Measurements from ENCODE around the gene RFESD. TPM values are rescaled to one million over a fixed set of nuclear protein-coding genes. Genes with fewer than 3 reads are reported as not detected.

The RFESD gene
- total and polyA plus RNA-seq, 10 of the 15 experiments (the other 5 are each of a cell fraction or from before 2014, with no cell fraction given), result 1.9 to 14.7 (median 4.9) TPM

- intact Hi-C loops (cut with micrococcal nuclease; ENCODE audit: unreplicated experiment), result no loop called here
- Histone ChIP-seq H3K79me2 (ENCODE audit: control insufficient read depth, insufficient read depth, low read length) (no peaks in the 10 kb centered on the region), H3K27ac (ENCODE audit: control insufficient read depth, insufficient read depth) (no peak overlapping the region), H3K9me3 (replicated peaks; ENCODE audit: control insufficient read depth, insufficient read depth, low read length) (peaks cover 6% of the 10 kb centered on the region; the same call in 2 of the 3 replicates), H3K4me1 (ENCODE audit: control insufficient read depth, insufficient read depth, low read length) (peaks cover 8% of the 10 kb centered on the region; the same call in 1 of the 2 replicates), H3K4me3 (no peak overlapping the region), H3K36me3 (ENCODE audit: control insufficient read depth in 2 of 2, insufficient read depth in 2 of 2, low read length in 1 of 2) (no peaks in the 10 kb centered on the region), H3K9ac (ENCODE audit: control insufficient read depth, insufficient read depth, low read length) (no peak overlapping the region), H2AFZ (ENCODE audit: control insufficient read depth, low read depth, low read length) (no peak overlapping the region), H3K27me3 (replicated peaks in 1 of 2; ENCODE audit: control insufficient read depth in 2 of 2, insufficient read depth in 2 of 2, low read length in 1 of 2) (no peaks in the 10 kb centered on the region), H3K4me2 (ENCODE audit: control insufficient read depth, insufficient read depth) (no peak overlapping the region), H4K20me1 (ENCODE audit: control insufficient read depth, insufficient read depth) (no peaks in the 10 kb centered on the region)
- SMC1A ChIA-PET (ENCODE audit: uncharacterized antibody, unreplicated experiment), result no interaction called here
- no TSS peak for BruUV-seq (replicated peaks)
- no peak for FAIRE-seq
- CTCF ChIA-PET, result no interaction called here
- no peak for ATAC-seq
- TF ChIP-seq NRF1 (conservative IDR thresholded peaks at IDR 0.05; ENCODE audit: low read depth, low read length) (no peak), MEF2A (IDR thresholded peaks at IDR 0.05; ENCODE audit: insufficient read depth, low read depth, low read length) (no peak), SREBF1 (IDR thresholded peaks at IDR 0.05; ENCODE audit: low read length) (no peak), POLR2AphosphoS2 (IDR thresholded peaks at IDR 0.05; ENCODE audit: low read depth, low read length) (no peak), JUND (IDR thresholded peaks at IDR 0.05; ENCODE audit: low read depth, low read length) (no peak), PML (IDR thresholded peaks at IDR 0.05; ENCODE audit: low read length) (no peak), MYB (IDR thresholded peaks at IDR 0.05; ENCODE audit: borderline replicate concordance, low read depth, low read length) (no peak), USF2 (IDR thresholded peaks at IDR 0.05; ENCODE audit: borderline replicate concordance, low read depth, low read length) (no peak), POLR2AphosphoS5 (IDR thresholded peaks at IDR 0.05; ENCODE audit: low read length) (no peak), ZBTB33 (IDR thresholded peaks at IDR 0.05) (no peak), IKZF2 (IDR thresholded peaks at IDR 0.05) (no peak), ZZZ3 (IDR thresholded peaks at IDR 0.05; ENCODE audit: control insufficient read depth, insufficient read length, low read depth) (no peak)
- TF ChIP-seq, protein P1, sequence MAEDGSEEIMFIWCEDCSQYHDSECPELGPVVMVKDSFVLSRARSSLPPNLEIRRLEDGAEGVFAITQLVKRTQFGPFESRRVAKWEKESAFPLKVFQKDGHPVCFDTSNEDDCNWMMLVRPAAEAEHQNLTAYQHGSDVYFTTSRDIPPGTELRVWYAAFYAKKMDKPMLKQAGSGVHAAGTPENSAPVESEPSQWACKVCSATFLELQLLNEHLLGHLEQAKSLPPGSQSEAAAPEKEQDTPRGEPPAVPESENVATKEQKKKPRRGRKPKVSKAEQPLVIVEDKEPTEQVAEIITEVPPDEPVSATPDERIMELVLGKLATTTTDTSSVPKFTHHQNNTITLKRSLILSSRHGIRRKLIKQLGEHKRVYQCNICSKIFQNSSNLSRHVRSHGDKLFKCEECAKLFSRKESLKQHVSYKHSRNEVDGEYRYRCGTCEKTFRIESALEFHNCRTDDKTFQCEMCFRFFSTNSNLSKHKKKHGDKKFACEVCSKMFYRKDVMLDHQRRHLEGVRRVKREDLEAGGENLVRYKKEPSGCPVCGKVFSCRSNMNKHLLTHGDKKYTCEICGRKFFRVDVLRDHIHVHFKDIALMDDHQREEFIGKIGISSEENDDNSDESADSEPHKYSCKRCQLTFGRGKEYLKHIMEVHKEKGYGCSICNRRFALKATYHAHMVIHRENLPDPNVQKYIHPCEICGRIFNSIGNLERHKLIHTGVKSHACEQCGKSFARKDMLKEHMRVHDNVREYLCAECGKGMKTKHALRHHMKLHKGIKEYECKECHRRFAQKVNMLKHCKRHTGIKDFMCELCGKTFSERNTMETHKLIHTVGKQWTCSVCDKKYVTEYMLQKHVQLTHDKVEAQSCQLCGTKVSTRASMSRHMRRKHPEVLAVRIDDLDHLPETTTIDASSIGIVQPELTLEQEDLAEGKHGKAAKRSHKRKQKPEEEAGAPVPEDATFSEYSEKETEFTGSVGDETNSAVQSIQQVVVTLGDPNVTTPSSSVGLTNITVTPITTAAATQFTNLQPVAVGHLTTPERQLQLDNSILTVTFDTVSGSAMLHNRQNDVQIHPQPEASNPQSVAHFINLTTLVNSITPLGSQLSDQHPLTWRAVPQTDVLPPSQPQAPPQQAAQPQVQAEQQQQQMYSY (CRISPR knock-in tag; IDR thresholded peaks at IDR 0.05), result no peak
- TF ChIP-seq, protein P2, sequence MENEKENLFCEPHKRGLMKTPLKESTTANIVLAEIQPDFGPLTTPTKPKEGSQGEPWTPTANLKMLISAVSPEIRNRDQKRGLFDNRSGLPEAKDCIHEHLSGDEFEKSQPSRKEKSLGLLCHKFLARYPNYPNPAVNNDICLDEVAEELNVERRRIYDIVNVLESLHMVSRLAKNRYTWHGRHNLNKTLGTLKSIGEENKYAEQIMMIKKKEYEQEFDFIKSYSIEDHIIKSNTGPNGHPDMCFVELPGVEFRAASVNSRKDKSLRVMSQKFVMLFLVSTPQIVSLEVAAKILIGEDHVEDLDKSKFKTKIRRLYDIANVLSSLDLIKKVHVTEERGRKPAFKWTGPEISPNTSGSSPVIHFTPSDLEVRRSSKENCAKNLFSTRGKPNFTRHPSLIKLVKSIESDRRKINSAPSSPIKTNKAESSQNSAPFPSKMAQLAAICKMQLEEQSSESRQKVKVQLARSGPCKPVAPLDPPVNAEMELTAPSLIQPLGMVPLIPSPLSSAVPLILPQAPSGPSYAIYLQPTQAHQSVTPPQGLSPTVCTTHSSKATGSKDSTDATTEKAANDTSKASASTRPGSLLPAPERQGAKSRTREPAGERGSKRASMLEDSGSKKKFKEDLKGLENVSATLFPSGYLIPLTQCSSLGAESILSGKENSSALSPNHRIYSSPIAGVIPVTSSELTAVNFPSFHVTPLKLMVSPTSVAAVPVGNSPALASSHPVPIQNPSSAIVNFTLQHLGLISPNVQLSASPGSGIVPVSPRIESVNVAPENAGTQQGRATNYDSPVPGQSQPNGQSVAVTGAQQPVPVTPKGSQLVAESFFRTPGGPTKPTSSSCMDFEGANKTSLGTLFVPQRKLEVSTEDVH (IDR thresholded peaks at IDR 0.05; ENCODE audit: low read depth, partially characterized antibody), result no peak
- RAD21 ChIA-PET (ENCODE audit: unreplicated experiment), result no interaction called here
- in situ Hi-C loops (cut with MboI), result no loop called here
- 25% methylated on average over 1 of the region's 1 CpG for WGBS (ENCODE audit: insufficient coverage, insufficient replicate concordance, low lambda C conversion rate, missing lambda C conversion rate)
- POLR2A ChIA-PET, result interaction anchor here (0.5 kb wide), 1 partner anchor 1995 kb away, joined by 4 read pairs; no protein-coding TSS in a partner anchor
- no peak for DNase-seq (ENCODE audit: low read depth, low spot score)
Observed at GRCh38 chr5:95628933-95629332, 17.6 kb upstream of the RFESD start.

Measured in GM12878 (cell line).